ENCODE measurements around the gene UBQLN4. TPM values are rescaled to one million over a fixed set of nuclear protein-coding genes. Genes with fewer than 3 reads are reported as not detected.

The UBQLN4 gene
- total and polyA plus RNA-seq, 9 of the 15 experiments (the other 6 are each of a cell fraction or from before 2014, with no cell fraction given) = 13.5 to 65.5 (median 37.0) TPM

GRCh38 chr1:156090840-156091188, 37.2 kb upstream of the UBQLN4 start (continued):
- no peak for TF ChIP-seq ZNF197 (CRISPR knock-in tag; IDR thresholded peaks at IDR 0.05; ENCODE audit: low read depth)
- TF ChIP-seq CTCF (IDR thresholded peaks at IDR 0.05 in 2 of 3, conservative IDR thresholded peaks at IDR 0.05 in 1 of 3; ENCODE audit: insufficient read depth in 2 of 3, low read depth in 1 of 3, low read length in 3 of 3) = peak; percentile 88 to 97 (median 93)
- TF ChIP-seq ADNP (tag; IDR thresholded peaks at IDR 0.05) = no peak
- no peak for TF ChIP-seq ZNF512 (tag; IDR thresholded peaks at IDR 0.05)
- TF ChIP-seq NFATC3 (IDR thresholded peaks at IDR 0.05) = no peak
- no peak for TF ChIP-seq ZNF274 (IDR thresholded peaks at IDR 0.05; ENCODE audit: borderline replicate concordance, low read depth, low read length)
- TF ChIP-seq CC2D1A (IDR thresholded peaks at IDR 0.05) = peak; percentile 56; the same call in 1 of the 2 replicates
- TF ChIP-seq HBP1 (CRISPR knock-in tag; IDR thresholded peaks at IDR 0.05) = no peak
- no peak for TF ChIP-seq ZNF785 (CRISPR knock-in tag; IDR thresholded peaks at IDR 0.05)
- no peak for TF ChIP-seq PRDM10 (IDR thresholded peaks at IDR 0.05; ENCODE audit: partially characterized antibody)
- TF ChIP-seq YBX1 (IDR thresholded peaks at IDR 0.05) = no peak
- TF ChIP-seq IRF2 (CRISPR knock-in tag; IDR thresholded peaks at IDR 0.05) = no peak
- TF ChIP-seq VEZF1 (CRISPR knock-in tag; IDR thresholded peaks at IDR 0.05) = no peak
- no peak for TF ChIP-seq TEAD1 (CRISPR knock-in tag; IDR thresholded peaks at IDR 0.05)
- no peak for TF ChIP-seq PHB2 (IDR thresholded peaks at IDR 0.05; ENCODE audit: low read depth)
- no peak for TF ChIP-seq SMAD4 (CRISPR knock-in tag; conservative IDR thresholded peaks at IDR 0.05)
- TF ChIP-seq DMBX1 (CRISPR knock-in tag; IDR thresholded peaks at IDR 0.05; ENCODE audit: borderline replicate concordance) = no peak
- no peak for TF ChIP-seq MCM7 (IDR thresholded peaks at IDR 0.05)
- TF ChIP-seq OTX1 (CRISPR knock-in tag; IDR thresholded peaks at IDR 0.05) = no peak
- no peak for TF ChIP-seq ZC3H11A (IDR thresholded peaks at IDR 0.05; ENCODE audit: low read depth, low read length)
- TF ChIP-seq NFRKB (IDR thresholded peaks at IDR 0.05; ENCODE audit: low read depth) = no peak
